WTC11 (cell line): ENCODE measurements around the gene C11orf58. TPM values are rescaled to one million over a fixed set of nuclear protein-coding genes. Genes with fewer than 3 reads are reported as not detected.

Source experiments
- ATAC-seq: fragments of 200-7000 bp; cut with Tn5 transposase; 2 replicates; pipeline ENCODE4 v1.10.0; 2021; ENCODE audit warnings: mild to moderate bottlenecking, moderate library complexity
- CTCF ChIA-PET: fragments of 300-600 bp; sonication (Branson Sonifier 250); formaldehyde crosslinking; loops from one replicate; lab custom pipeline; 2021; ENCODE audit warnings: antibody characterized with exemption; lab: Charles Lee
- POLR2A ChIA-PET: fragments of 350-600 bp; sonication (Branson Sonifier 250); formaldehyde crosslinking; loops from one replicate; lab custom pipeline; 2021; ENCODE audit warnings: antibody characterized with exemption; lab: Charles Lee
- DNase-seq: peaks from one replicate; pipeline ENCODE4 v3.0.0; 2021; ENCODE audit warnings: low spot score
- H3K27ac Mint-ChIP-seq: 2 replicates; pipeline ENCODE4 v1.8.0; 2021; ENCODE audit warnings: mixed read lengths
- H3K27me3 Mint-ChIP-seq: 2 replicates; pipeline ENCODE4 v1.8.0; 2021; ENCODE audit warnings: low read depth, mild to moderate bottlenecking, moderate library complexity, mixed read lengths
- H3K36me3 Mint-ChIP-seq: 2 replicates; pipeline ENCODE4 v1.8.0; 2021; ENCODE audit warnings: mixed read lengths
- H3K4me1 Mint-ChIP-seq: 2 replicates; pipeline ENCODE4 v1.8.0; 2022; ENCODE audit warnings: mixed read lengths
- H3K4me3 Mint-ChIP-seq: 2 replicates; pipeline ENCODE4 v1.8.0; 2021; ENCODE audit warnings: mild to moderate bottlenecking, moderate library complexity, mixed read lengths
- H3K9me3 Mint-ChIP-seq: 2 replicates; pipeline ENCODE4 v1.8.0; 2021; ENCODE audit warnings: mixed read lengths
- CBFB ChIP-seq: sonication (generic); formaldehyde crosslinking; IDR thresholded peaks from 2 replicates; pipeline ENCODE4 v1.8.1; 2022; ENCODE audit warnings: mild to moderate bottlenecking, low read depth, missing genetic modification reagents
- CREB1 ChIP-seq: sonication (generic); formaldehyde crosslinking; IDR thresholded peaks from 2 replicates; pipeline ENCODE4 v1.8.0; 2023; ENCODE audit warnings: mild to moderate bottlenecking, missing genetic modification reagents
- FOXP1 ChIP-seq: sonication (generic); formaldehyde crosslinking; IDR thresholded peaks from 2 replicates; pipeline ENCODE4 v1.8.0; 2022; ENCODE audit warnings: missing genetic modification reagents, mild to moderate bottlenecking, moderate library complexity, borderline replicate concordance
- JAZF1 ChIP-seq: fragments of 250-450 bp; sonication (Bioruptor Pico); IDR thresholded peaks from 2 replicates; pipeline ENCODE4 v1.9.0; 2021; ENCODE audit warnings: moderate library complexity, mild to moderate bottlenecking, inconsistent platforms
- NFE2L1 ChIP-seq: sonication (generic); formaldehyde crosslinking; IDR thresholded peaks from 2 replicates; pipeline ENCODE4 v1.8.1; 2023; ENCODE audit warnings: missing genetic modification reagents
- PRRX2 ChIP-seq: fragments of 250-450 bp; sonication (Bioruptor Pico); IDR thresholded peaks from 2 replicates; pipeline ENCODE4 v1.8.0; 2021; ENCODE audit warnings: mild to moderate bottlenecking
- ZNF416 ChIP-seq: fragments of 250-450 bp; sonication (Bioruptor Pico); IDR thresholded peaks from 2 replicates; pipeline ENCODE4 v1.9.0; 2021; ENCODE audit warnings: mild to moderate bottlenecking, inconsistent platforms
- total RNA-seq: library from RNA; stranded (reverse); gene quantifications from 3 replicates; pipeline ENCODE4 v1.2.3, GENCODE V29; 2021
- TF ChIP-seq, protein P1 (sequence below): fragments of 250-450 bp; sonication (Bioruptor Pico); IDR thresholded peaks from 2 replicates; pipeline ENCODE4 v1.9.0; 2021; ENCODE audit warnings: mild to moderate bottlenecking, borderline replicate concordance
- TF ChIP-seq, protein P2 (sequence below): sonication (generic); formaldehyde crosslinking; IDR thresholded peaks from 2 replicates; pipeline ENCODE4 v1.8.1; 2023; ENCODE audit warnings: mild to moderate bottlenecking, missing genetic modification reagents
- TF ChIP-seq, protein P3 (sequence below): sonication (generic); formaldehyde crosslinking; IDR thresholded peaks from 2 replicates; pipeline ENCODE4 v1.8.0; 2022; ENCODE audit warnings: mild to moderate bottlenecking, missing genetic modification reagents
- TF ChIP-seq, protein P4 (sequence below): sonication (generic); formaldehyde crosslinking; IDR thresholded peaks from 2 replicates; pipeline ENCODE4 v1.8.1; 2022; ENCODE audit warnings: missing genetic modification reagents, borderline replicate concordance
- TF ChIP-seq, protein P5 (sequence below): sonication (generic); formaldehyde crosslinking; IDR thresholded peaks from 2 replicates; pipeline ENCODE4 v1.8.1; 2023; ENCODE audit warnings: mild to moderate bottlenecking, moderate library complexity, missing genetic modification reagents
- TF ChIP-seq, protein P6 (sequence below): fragments of 200-600 bp; IDR thresholded peaks from 2 replicates; pipeline ENCODE4 v1.8.0; 2022; ENCODE audit warnings: antibody characterized with exemption

Gene C11orf58
- total RNA-seq, 1 experiment from 2014 or later: 141 TPM

DNA sequence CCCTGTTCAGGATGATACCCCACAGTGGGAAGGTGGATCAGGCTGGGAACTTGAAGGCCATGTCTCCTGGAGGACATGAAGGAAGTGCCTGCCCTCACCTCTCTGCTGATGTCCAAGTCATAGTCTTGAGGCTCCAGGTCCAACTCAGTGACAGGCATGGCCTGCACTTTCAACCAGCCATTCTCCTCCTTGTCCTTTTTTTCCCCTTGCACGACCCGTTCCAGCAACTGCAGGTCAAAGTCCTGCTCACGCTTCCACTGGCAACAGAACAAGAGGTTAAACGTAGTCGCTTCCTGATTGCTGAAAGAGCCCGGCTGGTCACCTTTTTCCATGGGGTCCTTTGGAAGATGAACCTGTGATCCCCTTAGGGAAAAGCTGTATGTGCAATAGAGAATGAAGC, 47.7 kb downstream of the C11orf58 start (continued):
- TF ChIP-seq FOXP1 (CRISPR knock-in tag): no peak
- TF ChIP-seq, protein P1, sequence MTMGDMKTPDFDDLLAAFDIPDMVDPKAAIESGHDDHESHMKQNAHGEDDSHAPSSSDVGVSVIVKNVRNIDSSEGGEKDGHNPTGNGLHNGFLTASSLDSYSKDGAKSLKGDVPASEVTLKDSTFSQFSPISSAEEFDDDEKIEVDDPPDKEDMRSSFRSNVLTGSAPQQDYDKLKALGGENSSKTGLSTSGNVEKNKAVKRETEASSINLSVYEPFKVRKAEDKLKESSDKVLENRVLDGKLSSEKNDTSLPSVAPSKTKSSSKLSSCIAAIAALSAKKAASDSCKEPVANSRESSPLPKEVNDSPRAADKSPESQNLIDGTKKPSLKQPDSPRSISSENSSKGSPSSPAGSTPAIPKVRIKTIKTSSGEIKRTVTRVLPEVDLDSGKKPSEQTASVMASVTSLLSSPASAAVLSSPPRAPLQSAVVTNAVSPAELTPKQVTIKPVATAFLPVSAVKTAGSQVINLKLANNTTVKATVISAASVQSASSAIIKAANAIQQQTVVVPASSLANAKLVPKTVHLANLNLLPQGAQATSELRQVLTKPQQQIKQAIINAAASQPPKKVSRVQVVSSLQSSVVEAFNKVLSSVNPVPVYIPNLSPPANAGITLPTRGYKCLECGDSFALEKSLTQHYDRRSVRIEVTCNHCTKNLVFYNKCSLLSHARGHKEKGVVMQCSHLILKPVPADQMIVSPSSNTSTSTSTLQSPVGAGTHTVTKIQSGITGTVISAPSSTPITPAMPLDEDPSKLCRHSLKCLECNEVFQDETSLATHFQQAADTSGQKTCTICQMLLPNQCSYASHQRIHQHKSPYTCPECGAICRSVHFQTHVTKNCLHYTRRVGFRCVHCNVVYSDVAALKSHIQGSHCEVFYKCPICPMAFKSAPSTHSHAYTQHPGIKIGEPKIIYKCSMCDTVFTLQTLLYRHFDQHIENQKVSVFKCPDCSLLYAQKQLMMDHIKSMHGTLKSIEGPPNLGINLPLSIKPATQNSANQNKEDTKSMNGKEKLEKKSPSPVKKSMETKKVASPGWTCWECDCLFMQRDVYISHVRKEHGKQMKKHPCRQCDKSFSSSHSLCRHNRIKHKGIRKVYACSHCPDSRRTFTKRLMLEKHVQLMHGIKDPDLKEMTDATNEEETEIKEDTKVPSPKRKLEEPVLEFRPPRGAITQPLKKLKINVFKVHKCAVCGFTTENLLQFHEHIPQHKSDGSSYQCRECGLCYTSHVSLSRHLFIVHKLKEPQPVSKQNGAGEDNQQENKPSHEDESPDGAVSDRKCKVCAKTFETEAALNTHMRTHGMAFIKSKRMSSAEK (CRISPR knock-in tag): no peak
- no peak for TF ChIP-seq NFE2L1 (CRISPR knock-in tag)

DNA sequence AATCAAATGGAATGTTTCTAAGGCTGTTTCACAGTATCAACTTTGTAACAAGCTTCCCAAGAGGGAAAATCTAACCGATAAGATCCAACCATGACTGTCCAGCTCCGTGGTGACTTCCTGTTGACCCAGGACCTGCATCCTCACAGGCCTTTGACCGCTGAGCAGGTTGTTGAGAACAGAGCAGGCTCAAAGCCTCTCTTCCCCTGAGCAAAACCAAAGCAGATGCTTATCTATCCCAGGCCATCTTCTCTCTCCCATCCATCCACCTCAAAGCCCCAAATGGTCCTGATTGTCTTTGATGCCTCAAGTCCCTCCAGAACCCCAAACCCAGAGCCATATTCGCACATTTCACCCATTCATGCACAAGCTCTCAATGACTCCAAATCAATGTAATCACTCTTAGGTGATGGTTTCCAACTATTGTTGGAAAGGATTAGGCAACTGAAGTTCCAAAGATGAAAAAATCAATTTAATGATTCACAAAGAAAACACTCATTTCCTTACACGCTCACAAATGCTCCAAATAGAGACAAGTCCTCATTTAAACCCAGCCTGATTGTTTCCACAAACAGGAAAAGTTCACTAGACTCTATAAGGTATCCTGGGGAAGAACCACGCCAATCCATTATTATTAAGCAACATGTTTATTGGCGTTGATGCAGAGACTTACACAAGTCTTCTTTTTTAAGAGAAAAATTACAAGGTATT, 48.7 kb downstream of the C11orf58 start:
- TF ChIP-seq PRRX2 (no peak), JAZF1 (CRISPR knock-in tag) (no peak), ZNF416 (CRISPR knock-in tag) (no peak)
- TF ChIP-seq, protein P2, sequence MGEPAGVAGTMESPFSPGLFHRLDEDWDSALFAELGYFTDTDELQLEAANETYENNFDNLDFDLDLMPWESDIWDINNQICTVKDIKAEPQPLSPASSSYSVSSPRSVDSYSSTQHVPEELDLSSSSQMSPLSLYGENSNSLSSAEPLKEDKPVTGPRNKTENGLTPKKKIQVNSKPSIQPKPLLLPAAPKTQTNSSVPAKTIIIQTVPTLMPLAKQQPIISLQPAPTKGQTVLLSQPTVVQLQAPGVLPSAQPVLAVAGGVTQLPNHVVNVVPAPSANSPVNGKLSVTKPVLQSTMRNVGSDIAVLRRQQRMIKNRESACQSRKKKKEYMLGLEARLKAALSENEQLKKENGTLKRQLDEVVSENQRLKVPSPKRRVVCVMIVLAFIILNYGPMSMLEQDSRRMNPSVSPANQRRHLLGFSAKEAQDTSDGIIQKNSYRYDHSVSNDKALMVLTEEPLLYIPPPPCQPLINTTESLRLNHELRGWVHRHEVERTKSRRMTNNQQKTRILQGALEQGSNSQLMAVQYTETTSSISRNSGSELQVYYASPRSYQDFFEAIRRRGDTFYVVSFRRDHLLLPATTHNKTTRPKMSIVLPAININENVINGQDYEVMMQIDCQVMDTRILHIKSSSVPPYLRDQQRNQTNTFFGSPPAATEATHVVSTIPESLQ (CRISPR knock-in tag): no peak
- TF ChIP-seq, protein P3, sequence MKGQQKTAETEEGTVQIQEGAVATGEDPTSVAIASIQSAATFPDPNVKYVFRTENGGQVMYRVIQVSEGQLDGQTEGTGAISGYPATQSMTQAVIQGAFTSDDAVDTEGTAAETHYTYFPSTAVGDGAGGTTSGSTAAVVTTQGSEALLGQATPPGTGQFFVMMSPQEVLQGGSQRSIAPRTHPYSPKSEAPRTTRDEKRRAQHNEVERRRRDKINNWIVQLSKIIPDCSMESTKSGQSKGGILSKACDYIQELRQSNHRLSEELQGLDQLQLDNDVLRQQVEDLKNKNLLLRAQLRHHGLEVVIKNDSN (CRISPR knock-in tag): no peak
- TF ChIP-seq, protein P4, sequence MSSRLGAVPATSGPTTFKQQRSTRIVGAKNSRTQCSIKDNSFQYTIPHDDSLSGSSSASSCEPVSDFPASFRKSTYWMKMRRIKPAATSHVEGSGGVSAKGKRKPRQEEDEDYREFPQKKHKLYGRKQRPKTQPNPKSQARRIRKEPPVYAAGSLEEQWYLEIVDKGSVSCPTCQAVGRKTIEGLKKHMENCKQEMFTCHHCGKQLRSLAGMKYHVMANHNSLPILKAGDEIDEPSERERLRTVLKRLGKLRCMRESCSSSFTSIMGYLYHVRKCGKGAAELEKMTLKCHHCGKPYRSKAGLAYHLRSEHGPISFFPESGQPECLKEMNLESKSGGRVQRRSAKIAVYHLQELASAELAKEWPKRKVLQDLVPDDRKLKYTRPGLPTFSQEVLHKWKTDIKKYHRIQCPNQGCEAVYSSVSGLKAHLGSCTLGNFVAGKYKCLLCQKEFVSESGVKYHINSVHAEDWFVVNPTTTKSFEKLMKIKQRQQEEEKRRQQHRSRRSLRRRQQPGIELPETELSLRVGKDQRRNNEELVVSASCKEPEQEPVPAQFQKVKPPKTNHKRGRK: no peak
- TF ChIP-seq, all 79 proteins: peak for 0
- CTCF ChIA-PET: interaction anchor here (1.2 to 2.2 kb wide), 3 partner anchors 45 to 290 kb away, joined by 3 to 32 read pairs (median 5); partner anchors contain the start of gene RPS13
- H3K27me3 Mint-ChIP-seq: no peaks in the 10 kb centered on the region
- H3K9me3 Mint-ChIP-seq: no peaks in the 10 kb centered on the region
- DNase-seq: no peak
- POLR2A ChIA-PET: interaction anchor here (0.6 kb wide), 1 partner anchor 682 kb away, joined by 3 read pairs; no protein-coding TSS in a partner anchor
- no peaks in the 10 kb centered on the region for H3K36me3 Mint-ChIP-seq
- H3K4me3 Mint-ChIP-seq: no peak overlapping the region
- no peak overlapping the region for H3K27ac Mint-ChIP-seq
- ATAC-seq: no peak
- no peaks in the 10 kb centered on the region for H3K4me1 Mint-ChIP-seq

DNA sequence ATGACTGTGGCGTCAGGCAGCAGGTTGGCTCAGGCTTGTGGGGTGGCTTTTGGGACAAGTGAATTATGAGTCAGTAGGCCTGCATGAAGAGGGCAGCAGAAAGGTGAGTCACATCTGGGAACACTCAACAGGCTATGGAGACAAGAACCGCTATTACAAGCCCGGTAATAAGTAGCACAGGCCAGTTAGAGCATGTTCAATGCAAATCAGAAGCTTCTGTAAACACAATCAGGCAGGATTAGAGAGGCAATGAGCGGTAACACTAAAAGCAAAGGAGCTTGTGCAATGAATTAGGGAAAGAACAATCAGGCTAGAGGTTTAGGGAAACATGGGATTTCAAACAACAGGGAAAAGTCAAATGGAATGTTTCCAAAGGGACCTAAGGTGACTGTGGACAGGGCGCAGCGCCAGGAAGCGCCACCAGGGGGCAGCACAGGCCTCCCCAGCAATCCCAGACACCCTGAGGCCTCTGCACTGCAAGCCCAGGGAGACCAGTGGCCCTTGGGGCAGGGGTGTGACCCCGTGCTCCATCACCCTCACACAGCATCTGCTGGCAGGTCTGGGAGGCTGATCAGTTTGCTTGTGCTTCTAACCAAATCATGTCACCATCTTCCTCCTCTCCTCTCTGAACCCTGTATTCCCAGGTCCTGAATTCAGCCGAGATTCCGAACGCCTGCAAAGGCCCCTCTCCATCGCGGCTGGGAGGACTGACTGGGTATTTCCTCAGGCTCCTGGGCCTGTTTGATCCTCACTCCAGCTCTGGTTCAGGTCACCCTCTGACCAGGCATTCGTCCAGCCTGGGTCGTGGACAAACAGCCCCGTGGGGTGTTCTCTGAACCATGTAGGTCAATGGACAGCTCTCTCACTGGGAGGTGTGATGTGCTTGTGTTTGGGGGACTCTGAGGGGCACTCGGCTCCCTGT, 50.0 kb downstream of the C11orf58 start:
- POLR2A ChIA-PET: no interaction called here
- TF ChIP-seq CBFB (CRISPR knock-in tag) (no peak), CREB1 (no peak)
- TF ChIP-seq, protein P5, sequence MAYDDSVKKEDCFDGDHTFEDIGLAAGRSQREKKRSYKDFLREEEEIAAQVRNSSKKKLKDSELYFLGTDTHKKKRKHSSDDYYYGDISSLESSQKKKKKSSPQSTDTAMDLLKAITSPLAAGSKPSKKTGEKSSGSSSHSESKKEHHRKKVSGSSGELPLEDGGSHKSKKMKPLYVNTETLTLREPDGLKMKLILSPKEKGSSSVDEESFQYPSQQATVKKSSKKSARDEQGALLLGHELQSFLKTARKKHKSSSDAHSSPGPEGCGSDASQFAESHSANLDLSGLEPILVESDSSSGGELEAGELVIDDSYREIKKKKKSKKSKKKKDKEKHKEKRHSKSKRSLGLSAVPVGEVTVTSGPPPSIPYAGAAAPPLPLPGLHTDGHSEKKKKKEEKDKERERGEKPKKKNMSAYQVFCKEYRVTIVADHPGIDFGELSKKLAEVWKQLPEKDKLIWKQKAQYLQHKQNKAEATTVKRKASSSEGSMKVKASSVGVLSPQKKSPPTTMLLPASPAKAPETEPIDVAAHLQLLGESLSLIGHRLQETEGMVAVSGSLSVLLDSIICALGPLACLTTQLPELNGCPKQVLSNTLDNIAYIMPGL (CRISPR knock-in tag): 0 out of 2 replicates have a peak, but pooled peaks have one; percentile 35
- TF ChIP-seq, protein P6, sequence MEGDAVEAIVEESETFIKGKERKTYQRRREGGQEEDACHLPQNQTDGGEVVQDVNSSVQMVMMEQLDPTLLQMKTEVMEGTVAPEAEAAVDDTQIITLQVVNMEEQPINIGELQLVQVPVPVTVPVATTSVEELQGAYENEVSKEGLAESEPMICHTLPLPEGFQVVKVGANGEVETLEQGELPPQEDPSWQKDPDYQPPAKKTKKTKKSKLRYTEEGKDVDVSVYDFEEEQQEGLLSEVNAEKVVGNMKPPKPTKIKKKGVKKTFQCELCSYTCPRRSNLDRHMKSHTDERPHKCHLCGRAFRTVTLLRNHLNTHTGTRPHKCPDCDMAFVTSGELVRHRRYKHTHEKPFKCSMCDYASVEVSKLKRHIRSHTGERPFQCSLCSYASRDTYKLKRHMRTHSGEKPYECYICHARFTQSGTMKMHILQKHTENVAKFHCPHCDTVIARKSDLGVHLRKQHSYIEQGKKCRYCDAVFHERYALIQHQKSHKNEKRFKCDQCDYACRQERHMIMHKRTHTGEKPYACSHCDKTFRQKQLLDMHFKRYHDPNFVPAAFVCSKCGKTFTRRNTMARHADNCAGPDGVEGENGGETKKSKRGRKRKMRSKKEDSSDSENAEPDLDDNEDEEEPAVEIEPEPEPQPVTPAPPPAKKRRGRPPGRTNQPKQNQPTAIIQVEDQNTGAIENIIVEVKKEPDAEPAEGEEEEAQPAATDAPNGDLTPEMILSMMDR: peak; percentile 99
- ATAC-seq: peak; percentile 90

More for the DNA sequence above, 50.0 kb downstream of the C11orf58 start:
- CTCF ChIA-PET: interaction anchor here (0.6 to 1.7 kb wide), 6 partner anchors 22 to 275 kb away, joined by 3 to 9 read pairs (median 3); no protein-coding TSS in a partner anchor
- no peaks in the 10 kb centered on the region for H3K36me3 Mint-ChIP-seq
- H3K27me3 Mint-ChIP-seq: no peaks in the 10 kb centered on the region
- no peaks in the 10 kb centered on the region for H3K4me1 Mint-ChIP-seq
- H3K4me3 Mint-ChIP-seq: no peak overlapping the region
- no peak overlapping the region for H3K27ac Mint-ChIP-seq
- DNase-seq: peak; percentile 83
- H3K9me3 Mint-ChIP-seq: no peaks in the 10 kb centered on the region
